ENCODE results near the gene SLC39A11. TPM values are rescaled to one million over a fixed set of nuclear protein-coding genes. Genes with fewer than 3 reads are reported as not detected.
A peak's percentile ranks its signal among the peaks of the same experiment; 100 is the strongest.

The SLC39A11 gene
- total and polyA plus RNA-seq, 8 donors: 5.2 to 62.0 (median 12.9) TPM

GRCh38 chr17:72906306-72906705, 186.2 kb downstream of the SLC39A11 start:
- intact Hi-C loops (cut with DNase I; ENCODE audit: low total_unique reads): no loop called here
- Histone ChIP-seq H3K27me3 (no peaks in the 10 kb centered on the region), H3K4me3 (no peak overlapping the region), H3K27ac (no peak overlapping the region), H3K9me3 (no peaks in the 10 kb centered on the region), H3K36me3 (peaks cover 0 to 25% (median 21%) of the 10 kb centered on the region in 4 donors), H3K4me1 (no peaks in the 10 kb centered on the region)
- WGBS, 5 donors: 64 to 90% (median 79%) methylated on average over 2 to 3 of the region's 3 CpGs
- no peak for DNase-seq
- TF ChIP-seq POLR2A (IDR thresholded peaks at IDR 0.05): no peak
- TF ChIP-seq EP300 (IDR thresholded peaks at IDR 0.05): no peak
- no peak for TF ChIP-seq POLR2AphosphoS5 (IDR thresholded peaks at IDR 0.05)
- TF ChIP-seq, protein P1, sequence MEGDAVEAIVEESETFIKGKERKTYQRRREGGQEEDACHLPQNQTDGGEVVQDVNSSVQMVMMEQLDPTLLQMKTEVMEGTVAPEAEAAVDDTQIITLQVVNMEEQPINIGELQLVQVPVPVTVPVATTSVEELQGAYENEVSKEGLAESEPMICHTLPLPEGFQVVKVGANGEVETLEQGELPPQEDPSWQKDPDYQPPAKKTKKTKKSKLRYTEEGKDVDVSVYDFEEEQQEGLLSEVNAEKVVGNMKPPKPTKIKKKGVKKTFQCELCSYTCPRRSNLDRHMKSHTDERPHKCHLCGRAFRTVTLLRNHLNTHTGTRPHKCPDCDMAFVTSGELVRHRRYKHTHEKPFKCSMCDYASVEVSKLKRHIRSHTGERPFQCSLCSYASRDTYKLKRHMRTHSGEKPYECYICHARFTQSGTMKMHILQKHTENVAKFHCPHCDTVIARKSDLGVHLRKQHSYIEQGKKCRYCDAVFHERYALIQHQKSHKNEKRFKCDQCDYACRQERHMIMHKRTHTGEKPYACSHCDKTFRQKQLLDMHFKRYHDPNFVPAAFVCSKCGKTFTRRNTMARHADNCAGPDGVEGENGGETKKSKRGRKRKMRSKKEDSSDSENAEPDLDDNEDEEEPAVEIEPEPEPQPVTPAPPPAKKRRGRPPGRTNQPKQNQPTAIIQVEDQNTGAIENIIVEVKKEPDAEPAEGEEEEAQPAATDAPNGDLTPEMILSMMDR (IDR thresholded peaks at IDR 0.05): no peak

GRCh38 chr17:72903522-72903921, 189.0 kb downstream of the SLC39A11 start:
- Histone ChIP-seq H3K36me3 (peaks cover 0 to 21% (median 14%) of the 10 kb centered on the region in 4 donors), H3K4me1 (no peaks in the 10 kb centered on the region), H3K9me3 (no peaks in the 10 kb centered on the region), H3K27ac (no peak overlapping the region), H3K4me3 (no peak overlapping the region), H3K27me3 (no peaks in the 10 kb centered on the region)
- WGBS, 5 donors: 57 to 70% (median 69%) methylated on average over 4 of the region's 4 CpGs
- intact Hi-C loops (cut with DNase I; ENCODE audit: low total_unique reads): no loop called here
- TF ChIP-seq POLR2AphosphoS5 (IDR thresholded peaks at IDR 0.05): no peak
- TF ChIP-seq POLR2A (IDR thresholded peaks at IDR 0.05): no peak
- TF ChIP-seq, protein P1 (IDR thresholded peaks at IDR 0.05): no peak
- TF ChIP-seq EP300 (IDR thresholded peaks at IDR 0.05): no peak
- DNase-seq: no peak

- TF ChIP-seq, protein P1 (IDR thresholded peaks at IDR 0.05): no peak
- no peak for TF ChIP-seq POLR2AphosphoS5 (IDR thresholded peaks at IDR 0.05)
- no peak for TF ChIP-seq POLR2A (IDR thresholded peaks at IDR 0.05)
- no peak for TF ChIP-seq EP300 (IDR thresholded peaks at IDR 0.05)
- no peaks in the 10 kb centered on the region for H3K9me3 ChIP-seq
- H3K27ac ChIP-seq: no peak overlapping the region
- no peaks in the 10 kb centered on the region for H3K4me1 ChIP-seq
- no peak for DNase-seq
- intact Hi-C loops (cut with DNase I; ENCODE audit: low total_unique reads): no loop called here
- H3K27me3 ChIP-seq: no peaks in the 10 kb centered on the region
- H3K36me3 ChIP-seq: peaks cover 0 to 12% (median 11%) of the 10 kb centered on the region in 4 donors
- WGBS, 5 donors: 94 to 100% (median 97%) methylated on average over 2 to 3 of the region's 3 CpGs
- no peak overlapping the region for H3K4me3 ChIP-seq
These were observed 190.8 kb downstream of the SLC39A11 start for GRCh38 chr17:72901657-72902056.

- Histone ChIP-seq H3K4me1 (no peaks in the 10 kb centered on the region), H3K9me3 (no peaks in the 10 kb centered on the region), H3K36me3 (peaks cover 0 to 12% (median 8%) of the 10 kb centered on the region in 4 donors), H3K27ac (no peak overlapping the region), H3K27me3 (no peaks in the 10 kb centered on the region), H3K4me3 (no peak overlapping the region)
- intact Hi-C loops (cut with DNase I; ENCODE audit: low total_unique reads): no loop called here
- TF ChIP-seq, protein P1 (IDR thresholded peaks at IDR 0.05): no peak
- 63 to 76% (median 74%) methylated on average over 9 of the region's 9 CpGs for WGBS, 5 donors
- peak in 1 of 2 donors; percentile 9 for DNase-seq
These were observed 191.4 kb downstream of the SLC39A11 start for GRCh38 chr17:72901083-72901482.
